Upper lobe of right lung (tissue), 1 donor: ENCODE measurements around the gene KIFC3. TPM values are rescaled to one million over a fixed set of nuclear protein-coding genes. Genes with fewer than 3 reads are reported as not detected.
"Not testable (repeated sequence)": the region's sequence is repeated elsewhere in the genome, so short reads cannot be mapped to it uniquely, and the experiment has no call there.

Experiments
- ATAC-seq: fragments of 200-7000 bp; cut with Tn5 transposase; one replicate; pipeline ENCODE4 v1.9.1; 2020; ENCODE audit warnings: mild to moderate bottlenecking, moderate library complexity
- DNase-seq: peaks from one replicate; pipeline ENCODE4 v3.0.0-alpha.2; 2020
- H3K27ac ChIP-seq: fragments of 200-600 bp; one replicate; pipeline ENCODE4 v1.8.0; 2022
- H3K27me3 ChIP-seq: fragments of 200-600 bp; one replicate; pipeline ENCODE4 v1.8.0; 2022; ENCODE audit warnings: mild to moderate bottlenecking
- H3K36me3 ChIP-seq: fragments of 200-600 bp; one replicate; pipeline ENCODE4 v1.8.0; 2022
- H3K4me1 ChIP-seq: fragments of 200-600 bp; one replicate; pipeline ENCODE4 v1.8.0; 2022
- H3K4me3 ChIP-seq: fragments of 200-600 bp; one replicate; pipeline ENCODE4 v1.8.0; 2022; ENCODE audit warnings: mild to moderate bottlenecking
- H3K9me3 ChIP-seq: fragments of 200-600 bp; one replicate; pipeline ENCODE4 v1.8.0; 2022
- CTCF ChIP-seq: fragments of 200-600 bp; IDR thresholded peaks from one replicate; pipeline ENCODE4 v1.8.0; 2022; ENCODE audit warnings: antibody characterized with exemption
- intact Hi-C: fragments of 100-400 bp; cut with DNase I; formaldehyde crosslinking; loops from one replicate; pipeline ENCODE4 v1.11.0; 2022
- total RNA-seq: library from RNA; stranded (reverse); fragmentation: NEBNext Ultra II Directional; extraction: Animal tissue kit (Norgen Biotek cat#: 25700); gene quantifications from one replicate; pipeline ENCODE4 v1.2.1, GENCODE V29; 2021
- donor health status: DM: no; HTN: yes; CAD: no; lungs with severe emphysema.

KIFC3 gene
- total RNA-seq, 1 donor from 2014 or later, result 99.1 TPM

GRCh38 chr16:57815987-57816745, 13.9 kb upstream of the KIFC3 start:
- H3K4me1 ChIP-seq, result peaks cover 23% of the 10 kb centered on the region
- H3K36me3 ChIP-seq, result no peaks in the 10 kb centered on the region
- H3K27me3 ChIP-seq, result no peaks in the 10 kb centered on the region
- peak; percentile 93 for DNase-seq
- peak; percentile 96 for ATAC-seq
- H3K27ac ChIP-seq, result peak overlapping the region; percentile 79
- no peaks in the 10 kb centered on the region for H3K9me3 ChIP-seq
- no peak overlapping the region for H3K4me3 ChIP-seq
- intact Hi-C loops, result no loop called here
- TF ChIP-seq CTCF, result no peak

- Histone ChIP-seq H3K4me3 (no peak overlapping the region), H3K27me3 (no peaks in the 10 kb centered on the region), H3K27ac (no peak overlapping the region), H3K4me1 (peaks cover 33% of the 10 kb centered on the region), H3K36me3 (no peaks in the 10 kb centered on the region), H3K9me3 (no peaks in the 10 kb centered on the region)
- no peak for ATAC-seq
- no peak for TF ChIP-seq CTCF
- intact Hi-C loops, result no loop called here
- no peak for DNase-seq
Observed at GRCh38 chr16:57814896-57815295, 12.6 kb upstream of the KIFC3 start.

- Histone ChIP-seq H3K4me1 (peaks cover 44% of the 10 kb centered on the region), H3K27me3 (no peaks in the 10 kb centered on the region), H3K9me3 (no peaks in the 10 kb centered on the region), H3K27ac (no peak overlapping the region), H3K36me3 (no peaks in the 10 kb centered on the region), H3K4me3 (no peak overlapping the region)
- ATAC-seq, result no peak
- intact Hi-C loops, result no loop called here
- no peak for DNase-seq
- no peak for TF ChIP-seq CTCF
Observed at GRCh38 chr16:57813466-57813865, 11.2 kb upstream of the KIFC3 start.

- DNase-seq, H3K27me3 ChIP-seq, ATAC-seq, H3K27ac ChIP-seq, H3K9me3 ChIP-seq, H3K4me3 ChIP-seq, intact Hi-C loops, H3K36me3 ChIP-seq: not testable (repeated sequence)
- peaks cover 50% of the 10 kb centered on the region for H3K4me1 ChIP-seq
Observed at GRCh38 chr16:57811340-57811739, 9.0 kb upstream of the KIFC3 start.

- DNase-seq (peak; percentile 90), ATAC-seq (peak; percentile 92)
- H3K27me3 ChIP-seq, result no peaks in the 10 kb centered on the region
- no peak for TF ChIP-seq CTCF
- intact Hi-C loops, result no loop called here
- no peaks in the 10 kb centered on the region for H3K9me3 ChIP-seq
- H3K4me1 ChIP-seq, result peaks cover 41% of the 10 kb centered on the region
- peak overlapping the region; percentile 71 for H3K27ac ChIP-seq
- no peaks in the 10 kb centered on the region for H3K36me3 ChIP-seq
- H3K4me3 ChIP-seq, result no peak overlapping the region
Observed at GRCh38 chr16:57810197-57811031, 8.1 kb upstream of the KIFC3 start.
